ENCODE measurements around the gene KCNQ1.

KCNQ1 gene

GRCh38 chr11:2741006-2741376, 296.2 kb downstream of the KCNQ1 start:
- no peak for FAIRE-seq
- no peak for DNase-seq (ENCODE audit: low spot score)

DNA sequence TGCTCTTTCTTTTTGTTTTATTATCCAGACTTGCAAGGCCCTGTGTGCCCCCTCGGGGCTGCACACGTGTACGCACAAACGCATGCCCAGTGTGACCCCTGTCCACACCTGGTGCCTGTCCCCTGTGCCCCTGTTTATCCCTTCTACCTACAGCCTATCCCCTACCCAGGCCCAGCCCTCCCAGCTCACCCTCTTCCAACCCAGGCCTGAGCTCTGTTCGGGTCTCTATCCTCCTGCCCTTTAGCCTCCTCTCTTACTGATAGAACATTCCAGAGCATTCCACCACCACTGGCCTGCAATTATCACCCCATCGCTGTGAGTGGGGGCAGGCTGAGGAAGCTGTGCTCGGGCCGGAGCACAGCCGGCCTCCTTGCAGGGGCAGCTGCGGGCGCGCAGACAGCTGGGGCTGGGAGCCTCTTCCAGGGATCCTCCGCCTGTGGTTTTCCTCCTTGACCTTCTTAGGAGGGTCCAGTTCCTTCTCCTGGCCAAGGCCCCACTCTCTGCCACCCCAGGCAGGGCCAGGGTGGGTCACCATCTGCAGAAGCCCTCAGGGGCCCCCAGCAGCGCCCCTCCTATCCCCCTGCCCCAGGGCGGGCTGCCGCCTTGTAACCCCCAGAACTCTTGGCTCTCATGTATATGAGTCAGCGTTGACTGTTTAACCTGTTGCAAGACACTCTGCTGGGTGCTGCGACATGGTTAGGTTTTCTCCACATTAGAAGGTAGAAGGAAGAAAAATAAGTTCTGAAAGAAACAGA, 296.7 kb downstream of the KCNQ1 start:
- DNase-seq (ENCODE audit: low spot score) (peak; percentile 60), FAIRE-seq (peak; percentile 67)

DNA sequence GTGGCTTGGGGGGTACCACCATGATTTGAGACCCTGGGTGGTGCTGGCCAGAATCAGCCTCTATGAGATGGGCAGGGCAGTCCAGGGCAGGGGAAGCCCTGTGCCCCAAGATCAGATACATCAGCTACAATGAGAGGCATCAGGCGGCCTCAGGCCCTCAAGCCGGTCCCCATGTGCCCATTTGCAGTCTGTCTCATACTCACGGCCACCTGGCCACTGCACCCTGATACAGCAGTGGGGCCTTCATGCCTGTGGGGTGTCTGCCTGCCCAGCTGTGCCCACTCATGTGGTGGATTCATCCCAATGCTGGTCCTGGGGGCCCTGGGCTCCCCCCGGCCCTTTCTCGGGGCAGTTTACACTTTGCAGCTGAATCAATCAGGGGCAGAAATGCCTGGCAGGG, 297.4 kb downstream of the KCNQ1 start:
- DNase-seq (ENCODE audit: low spot score) = no peak

GRCh38 chr11:2742611-2743426, 298.0 kb downstream of the KCNQ1 start:
- DNase-seq (ENCODE audit: low spot score) (no peak), FAIRE-seq (no peak)

More for the DNA sequence above, 297.4 kb downstream of the KCNQ1 start:
- no peak for FAIRE-seq

DNA sequence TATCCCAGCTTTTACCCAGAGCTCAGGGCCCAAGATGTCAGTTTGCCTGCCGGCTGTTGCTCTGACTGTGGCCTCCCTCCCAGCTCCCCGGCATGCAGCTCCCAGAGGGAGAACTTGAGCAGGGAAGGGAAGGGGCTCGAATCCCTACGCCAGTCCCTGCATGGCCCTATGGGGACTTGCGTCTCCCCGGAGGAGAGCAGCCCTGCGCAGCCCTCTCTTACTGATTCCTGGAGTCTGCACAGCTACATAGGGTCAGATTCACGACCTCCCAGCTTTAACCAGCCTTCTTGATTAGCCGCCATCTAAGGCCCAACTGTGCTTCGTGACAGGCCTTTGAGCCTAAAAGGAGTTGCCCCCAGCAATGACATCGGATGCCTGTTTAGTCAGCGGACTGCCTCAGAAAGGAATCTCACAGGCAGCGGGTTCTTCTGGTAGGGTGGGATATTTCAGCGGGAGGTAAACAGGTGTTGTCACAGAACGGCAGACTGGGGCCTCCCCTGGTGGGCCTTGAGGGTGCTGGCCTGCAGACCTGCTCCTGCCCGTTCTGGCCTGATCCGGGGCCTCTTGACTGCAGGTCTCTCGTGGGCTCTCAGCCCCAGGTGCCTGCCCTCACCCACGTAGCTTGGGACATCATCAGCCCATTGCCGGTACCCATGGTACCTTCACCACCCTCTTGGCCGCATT, 298.8 kb downstream of the KCNQ1 start:
- DNase-seq (ENCODE audit: low spot score) (no peak), FAIRE-seq (no peak)

- FAIRE-seq (no peak), DNase-seq (ENCODE audit: low spot score) (no peak)
Observed at GRCh38 chr11:2744166-2744565, 299.4 kb downstream of the KCNQ1 start.

DNA sequence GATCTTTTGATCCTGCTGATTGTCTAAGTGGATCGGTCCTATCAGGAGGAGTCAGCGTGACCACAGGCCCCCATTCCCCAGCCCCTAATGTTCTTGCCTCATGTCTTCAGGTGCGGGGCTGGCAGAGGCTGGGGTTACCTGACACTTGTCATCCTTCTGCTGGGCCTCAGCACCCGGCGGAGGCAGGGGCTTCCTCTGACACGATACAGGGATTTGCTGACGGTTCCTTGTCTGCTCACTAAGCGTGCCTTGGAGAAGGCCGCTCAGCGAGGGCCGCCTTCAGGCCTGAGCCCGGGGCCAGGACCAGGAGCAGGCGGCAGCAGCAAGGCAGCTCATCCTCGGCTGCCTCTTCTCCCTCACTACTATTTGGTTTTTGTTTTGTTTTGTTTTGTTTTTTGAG, 300.7 kb downstream of the KCNQ1 start:
- DNase-seq (ENCODE audit: low spot score) (no peak), FAIRE-seq (no peak)

DNA sequence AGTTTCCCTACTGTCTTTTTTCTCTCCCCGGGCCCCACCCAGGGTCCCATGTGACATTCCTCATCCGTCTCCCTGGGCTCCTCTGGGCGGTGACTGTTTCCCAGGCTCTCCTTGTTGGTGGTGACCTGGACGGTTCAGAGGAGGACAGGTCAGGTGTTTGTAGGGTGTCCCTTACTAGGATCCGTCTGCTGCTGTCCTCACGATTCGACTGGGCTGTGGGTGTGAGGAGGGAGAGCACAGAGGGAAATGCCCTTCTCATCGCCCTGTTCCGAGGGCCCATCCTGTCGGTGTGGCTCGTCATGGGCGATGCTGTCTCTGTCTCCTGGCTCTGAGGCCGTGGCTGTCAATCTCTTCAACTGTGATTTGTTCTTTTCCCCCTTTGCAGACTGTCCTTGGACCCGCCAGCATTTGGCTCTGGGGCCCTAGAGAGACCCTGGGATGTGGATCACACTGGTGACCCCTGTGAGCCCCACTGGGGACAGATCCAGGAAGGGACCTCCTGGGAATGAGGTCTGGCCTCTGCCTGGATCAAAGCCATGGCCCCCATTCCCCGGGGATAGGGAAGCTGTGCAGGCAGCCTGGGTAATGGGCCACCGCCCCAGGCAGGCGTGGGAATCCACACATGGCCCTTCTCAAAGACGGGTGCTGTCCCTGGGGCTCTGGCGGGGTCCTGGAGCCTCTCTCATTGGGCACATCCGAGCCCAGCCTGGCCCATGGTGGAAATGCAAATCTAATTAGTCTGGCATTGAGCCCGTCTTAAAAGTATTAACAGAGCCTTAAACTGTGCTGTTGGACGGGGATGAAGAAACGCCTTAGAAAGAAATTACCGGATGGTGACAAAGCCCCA, 301.8 kb downstream of the KCNQ1 start:
- FAIRE-seq = no peak
- DNase-seq (ENCODE audit: low spot score) = no peak

GRCh38 chr11:2747248-2748027, 302.6 kb downstream of the KCNQ1 start:
- DNase-seq (ENCODE audit: low spot score) (no peak), FAIRE-seq (no peak)

- no peak for DNase-seq (ENCODE audit: low spot score)
- no peak for FAIRE-seq
Observed at GRCh38 chr11:2748061-2748813, 303.4 kb downstream of the KCNQ1 start.

DNA sequence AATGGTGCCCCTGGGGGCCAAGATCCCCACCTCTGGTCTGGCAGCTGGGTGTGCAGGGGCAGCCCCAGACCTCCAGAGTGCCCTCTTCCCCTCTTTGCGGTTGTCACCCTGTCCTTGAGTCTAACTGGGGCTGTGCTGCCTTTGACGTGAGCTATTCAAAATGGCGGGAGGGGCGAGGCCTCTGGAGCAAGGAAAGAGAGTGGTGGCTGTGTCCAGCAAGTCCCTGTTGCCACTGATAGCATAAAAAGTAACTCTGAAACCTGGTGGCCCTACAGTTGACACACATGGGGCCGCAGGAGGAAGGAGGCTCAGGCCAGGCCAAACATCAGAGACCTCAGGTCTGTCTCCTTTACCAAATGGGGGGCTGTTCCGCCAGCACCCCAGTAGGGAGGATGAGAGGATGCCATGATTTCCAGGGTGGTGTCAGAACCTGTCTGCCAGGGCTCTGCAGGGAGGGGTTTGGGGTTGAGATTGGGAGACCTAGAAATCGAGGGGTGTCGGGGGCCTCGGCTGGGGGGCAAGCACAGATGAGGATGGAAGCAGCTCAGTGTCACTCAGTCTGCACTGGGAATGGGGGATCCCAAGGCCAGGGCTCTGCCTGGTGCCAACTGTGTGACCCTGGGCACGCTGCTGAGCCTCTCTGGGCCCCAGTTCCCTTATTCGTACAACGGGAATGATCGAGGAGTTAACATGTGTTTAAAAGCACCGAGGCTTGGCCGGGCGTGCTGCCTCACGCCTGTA, 304.2 kb downstream of the KCNQ1 start:
- no peak for DNase-seq (ENCODE audit: low spot score)
- no peak for FAIRE-seq

- no peak for DNase-seq (ENCODE audit: low spot score)
- no peak for FAIRE-seq
Observed at GRCh38 chr11:2750101-2750681, 305.4 kb downstream of the KCNQ1 start.

- no peak for FAIRE-seq
Observed at GRCh38 chr11:2750682-2751522, 306.1 kb downstream of the KCNQ1 start.

GRCh38 chr11:2751523-2752203, 306.9 kb downstream of the KCNQ1 start:
- DNase-seq (ENCODE audit: low spot score) = no peak
- FAIRE-seq = no peak

More at GRCh38 chr11:2750682-2751522, 306.1 kb downstream of the KCNQ1 start:
- no peak for DNase-seq (ENCODE audit: low spot score)

GRCh38 chr11:2752204-2752770, 307.5 kb downstream of the KCNQ1 start:
- peak; percentile 75 for FAIRE-seq

DNA sequence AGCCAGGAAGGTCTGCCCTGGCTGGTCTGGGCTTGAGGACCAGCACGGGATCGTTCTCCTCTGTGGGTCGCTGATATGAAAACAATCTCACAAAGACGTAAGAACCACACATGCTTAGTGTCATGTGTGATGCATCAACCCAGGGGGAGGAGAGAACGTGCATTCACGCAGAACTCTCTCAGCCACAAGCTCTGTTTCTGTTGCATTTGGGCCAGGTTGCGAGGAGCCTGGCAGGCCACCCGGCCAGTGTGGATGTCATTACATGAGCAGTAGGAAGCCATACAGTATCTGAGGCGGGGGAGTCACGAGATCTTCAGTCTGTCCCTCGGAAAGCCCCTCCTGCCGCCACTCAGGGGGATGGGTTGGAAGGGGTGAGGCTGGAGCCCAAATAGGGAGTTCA, 308.1 kb downstream of the KCNQ1 start:
- FAIRE-seq (peak; percentile 36), DNase-seq (ENCODE audit: low spot score) (peak; percentile 72)

More at GRCh38 chr11:2752204-2752770, 307.5 kb downstream of the KCNQ1 start:
- peak; percentile 89 for DNase-seq (ENCODE audit: low spot score)

- FAIRE-seq (no peak), DNase-seq (ENCODE audit: low spot score) (no peak)
Observed at GRCh38 chr11:2754008-2754407, 309.2 kb downstream of the KCNQ1 start.

All from RCC 7860 (cell line).